Transverse colon (tissue), 4 donors: Measurements from ENCODE around the gene KRT32.

Experiments
- EP300 ChIP-seq: sonication (generic); formaldehyde crosslinking; IDR thresholded peaks from one replicate; pipeline ENCODE4 v1.6.1; 2017; ENCODE audit warnings: antibody characterized with exemption, low read depth
- POLR2A ChIP-seq: fragments of 450-650 bp; IDR thresholded peaks from one replicate; pipeline ENCODE4 v1.6.1; 2016; ENCODE audit warnings: antibody characterized with exemption, mild to moderate bottlenecking, moderate library complexity
- POLR2AphosphoS5 ChIP-seq, 3 donors: sonication (generic); formaldehyde crosslinking; IDR thresholded peaks; one replicate each; pipeline ENCODE4 v1.6.1; 2016; ENCODE audit warnings: antibody characterized with exemption in 3 of 3
- TF ChIP-seq, protein P1 (sequence below), 5 experiments: fragments of 200-600 bp in 3 of 5; fragments of 450-650 bp in 2 of 5; sonication (generic) in 3 of 5; IDR thresholded peaks; 1 replicate in 2 of 5; 2 replicates in 3 of 5; pipeline ENCODE4 v1.5.1; 2016 to 2017; ENCODE audit warnings: antibody characterized with exemption in 5 of 5, inconsistent platforms in 3 of 5, mild to moderate bottlenecking in 2 of 5, moderate library complexity in 1 of 5

DNA sequence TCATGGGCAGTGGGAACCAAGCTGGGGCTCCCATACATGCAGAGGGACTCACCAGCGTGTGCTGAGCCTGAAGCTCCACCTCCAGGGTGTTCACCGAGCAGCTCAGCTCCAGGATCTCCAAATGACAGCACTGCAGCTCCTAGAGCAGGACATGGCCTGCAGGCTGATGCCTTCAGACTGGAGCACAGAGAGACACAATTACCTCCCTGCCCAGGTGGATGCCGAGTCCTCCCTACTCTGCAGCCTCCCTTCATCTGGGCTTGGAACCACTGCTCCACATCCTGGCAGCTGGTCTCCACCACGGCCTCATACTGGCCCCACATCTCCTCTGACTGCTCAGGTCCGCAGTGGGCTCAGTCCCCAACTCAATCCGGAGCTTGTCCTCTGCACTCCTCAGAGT, 18.2 kb downstream of the KRT32 start:
- no peak for TF ChIP-seq POLR2A
- TF ChIP-seq EP300 = no peak
- TF ChIP-seq, protein P1, sequence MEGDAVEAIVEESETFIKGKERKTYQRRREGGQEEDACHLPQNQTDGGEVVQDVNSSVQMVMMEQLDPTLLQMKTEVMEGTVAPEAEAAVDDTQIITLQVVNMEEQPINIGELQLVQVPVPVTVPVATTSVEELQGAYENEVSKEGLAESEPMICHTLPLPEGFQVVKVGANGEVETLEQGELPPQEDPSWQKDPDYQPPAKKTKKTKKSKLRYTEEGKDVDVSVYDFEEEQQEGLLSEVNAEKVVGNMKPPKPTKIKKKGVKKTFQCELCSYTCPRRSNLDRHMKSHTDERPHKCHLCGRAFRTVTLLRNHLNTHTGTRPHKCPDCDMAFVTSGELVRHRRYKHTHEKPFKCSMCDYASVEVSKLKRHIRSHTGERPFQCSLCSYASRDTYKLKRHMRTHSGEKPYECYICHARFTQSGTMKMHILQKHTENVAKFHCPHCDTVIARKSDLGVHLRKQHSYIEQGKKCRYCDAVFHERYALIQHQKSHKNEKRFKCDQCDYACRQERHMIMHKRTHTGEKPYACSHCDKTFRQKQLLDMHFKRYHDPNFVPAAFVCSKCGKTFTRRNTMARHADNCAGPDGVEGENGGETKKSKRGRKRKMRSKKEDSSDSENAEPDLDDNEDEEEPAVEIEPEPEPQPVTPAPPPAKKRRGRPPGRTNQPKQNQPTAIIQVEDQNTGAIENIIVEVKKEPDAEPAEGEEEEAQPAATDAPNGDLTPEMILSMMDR (IDR thresholded peaks at IDR 0.05) = no peak
- TF ChIP-seq POLR2AphosphoS5 (IDR thresholded peaks at IDR 0.05) = no peak
